Right lobe of liver (tissue), 6 donors: ENCODE measurements around the gene MFSD12. TPM values are rescaled to one million over a fixed set of nuclear protein-coding genes. Genes with fewer than 3 reads are reported as not detected.
"Not testable (repeated sequence)": the region's sequence is repeated elsewhere in the genome, so short reads cannot be mapped to it uniquely, and the experiment has no call there.

ENCODE experiments used
- ATAC-seq, 4 donors: fragments of 200-7000 bp; cut with Tn5 transposase; one replicate each; pipeline ENCODE4 v1.9.1; 2020; ENCODE audit warnings: mild to moderate bottlenecking in 4 of 4, moderate library complexity in 4 of 4
- DNase-seq, 3 donors: peaks; one replicate each; pipeline ENCODE4 v3.0.0-alpha.2; 2020
- H3K27ac ChIP-seq, 3 donors: fragments of 200-600 bp; one replicate each; pipeline ENCODE4 v1.8.0; 2022
- H3K27me3 ChIP-seq, 2 donors: fragments of 200-600 bp; one replicate each; pipeline ENCODE4 v1.8.0; 2022
- H3K36me3 ChIP-seq, 4 donors: fragments of 200-600 bp; sonication (generic) in 1 of 4; one replicate each; pipeline versions ENCODE4 v1.5.1 to v1.8.0; 2017 to 2022; ENCODE audit warnings: control low read depth in 1 of 4
- H3K4me1 ChIP-seq, 4 donors: fragments of 200-600 bp; sonication (generic) in 1 of 4; one replicate each; pipeline versions ENCODE4 v1.5.1 to v1.8.0; 2017 to 2022; ENCODE audit warnings: control low read depth in 1 of 4
- H3K4me3 ChIP-seq, 3 donors: fragments of 200-600 bp; one replicate each; pipeline ENCODE4 v1.8.0; 2022
- H3K9me3 ChIP-seq, 4 donors: fragments of 200-600 bp; sonication (generic) in 1 of 4; one replicate each; pipeline versions ENCODE4 v1.5.1 to v1.8.0; 2017 to 2022; ENCODE audit warnings: control low read depth in 1 of 4
- POLR2A ChIP-seq: fragments of 450-650 bp; IDR thresholded peaks from one replicate; pipeline ENCODE4 v1.6.1; 2017; ENCODE audit warnings: antibody characterized with exemption, mild to moderate bottlenecking
- WGBS: methylation state at CpG from one replicate; pipeline ENCODE4 v1.1.6; 2018; ENCODE audit warnings: low coverage, low lambda C conversion rate; ENCODE audit not compliant: insufficient coverage; ENCODE audit errors: missing lambda C conversion rate; 5-methylcytosine and 5-hydroxymethylcytosine counted together
- intact Hi-C, 2 donors: fragments of 100-400 bp; cut with DNase I; formaldehyde crosslinking; loops; one replicate each; pipeline versions ENCODE4 v1.11.2 to v1.14.1; 2022
- total RNA-seq, 6 experiments: library from RNA; depleted of rRNA in 2 of 6; stranded (reverse); fragments of >200 nt in 2 of 6; fragmentation: NEBNext Ultra II Directional in 3 of 6; extraction: Animal tissue kit (Norgen Biotek cat#: 25700) in 3 of 6; gene quantifications; one replicate each; pipeline versions ENCODE4 v1.1.0 to v1.2.4, GENCODE V29; 2016 to 2023
- TF ChIP-seq, protein P1 (sequence below), 4 donors: fragments of 200-600 bp in 3 of 4; fragments of 450-650 bp in 1 of 4; IDR thresholded peaks; one replicate each; pipeline versions ENCODE4 v1.5.1 to v1.8.0; 2016 to 2022; ENCODE audit warnings: antibody characterized with exemption in 4 of 4, mild to moderate bottlenecking in 2 of 4
- donor health status: DM: no; HTN: yes; CAD: no.
- donor health status: DM: no; HTN: no; CAD: no.
- donor health status: DM: no; HTN: no; CAD: no.
- donor health status: DM: no; HTN: yes; CAD: no.
- donor health status: DM: no; HTN: yes; CAD: no.

Gene MFSD12
- total RNA-seq, 6 experiments from 2014 or later: 23.8 to 114 (median 31.5) TPM

GRCh38 chr19:3586707-3587346 lies 29.4 kb upstream of the MFSD12 start:
- intact Hi-C loops: no loop called here
- ATAC-seq: peak in 3 of 4 donors; percentile 13 to 35 (median 16)

DNA sequence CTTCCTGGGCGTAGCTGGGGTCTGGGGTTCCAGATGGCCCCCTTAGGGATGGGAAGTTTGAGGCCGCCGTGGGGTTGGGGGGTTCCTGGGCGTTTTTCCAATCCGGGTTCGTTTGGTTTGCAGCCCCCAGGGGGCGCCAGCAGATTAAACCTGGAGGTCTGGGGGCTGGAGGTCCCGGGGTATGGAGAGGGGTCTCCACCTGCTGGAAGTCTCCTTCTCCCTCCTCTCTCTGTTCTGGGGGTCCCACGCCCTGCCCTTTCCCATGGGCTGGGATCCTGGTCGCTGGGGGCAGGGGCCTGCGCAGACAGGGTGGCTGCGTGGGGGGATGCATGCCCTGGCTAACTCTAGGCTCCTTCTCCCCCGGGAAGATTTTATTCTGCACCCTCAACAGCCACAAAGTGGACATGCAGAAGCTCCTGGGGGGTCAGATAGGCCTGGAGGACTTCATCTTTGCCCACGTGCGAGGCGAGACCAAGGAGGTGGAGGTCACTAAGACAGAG lies 28.8 kb upstream of the MFSD12 start:
- intact Hi-C loops: no loop called here
- DNase-seq (no peak), ATAC-seq (peak in 3 of 4 donors; percentile 16 to 50 (median 34))

More at GRCh38 chr19:3586707-3587346, 29.4 kb upstream of the MFSD12 start:
- TF ChIP-seq, protein P1, sequence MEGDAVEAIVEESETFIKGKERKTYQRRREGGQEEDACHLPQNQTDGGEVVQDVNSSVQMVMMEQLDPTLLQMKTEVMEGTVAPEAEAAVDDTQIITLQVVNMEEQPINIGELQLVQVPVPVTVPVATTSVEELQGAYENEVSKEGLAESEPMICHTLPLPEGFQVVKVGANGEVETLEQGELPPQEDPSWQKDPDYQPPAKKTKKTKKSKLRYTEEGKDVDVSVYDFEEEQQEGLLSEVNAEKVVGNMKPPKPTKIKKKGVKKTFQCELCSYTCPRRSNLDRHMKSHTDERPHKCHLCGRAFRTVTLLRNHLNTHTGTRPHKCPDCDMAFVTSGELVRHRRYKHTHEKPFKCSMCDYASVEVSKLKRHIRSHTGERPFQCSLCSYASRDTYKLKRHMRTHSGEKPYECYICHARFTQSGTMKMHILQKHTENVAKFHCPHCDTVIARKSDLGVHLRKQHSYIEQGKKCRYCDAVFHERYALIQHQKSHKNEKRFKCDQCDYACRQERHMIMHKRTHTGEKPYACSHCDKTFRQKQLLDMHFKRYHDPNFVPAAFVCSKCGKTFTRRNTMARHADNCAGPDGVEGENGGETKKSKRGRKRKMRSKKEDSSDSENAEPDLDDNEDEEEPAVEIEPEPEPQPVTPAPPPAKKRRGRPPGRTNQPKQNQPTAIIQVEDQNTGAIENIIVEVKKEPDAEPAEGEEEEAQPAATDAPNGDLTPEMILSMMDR (IDR thresholded peaks at IDR 0.05): no peak
- TF ChIP-seq POLR2A: no peak
- Histone ChIP-seq H3K27me3 (no peaks in the 10 kb centered on the region), H3K27ac (no peak overlapping the region), H3K4me1 (peaks cover 0 to under 1% (median 0%) of the 10 kb centered on the region in 4 donors), H3K9me3 (no peaks in the 10 kb centered on the region), H3K4me3 (no peak overlapping the region), H3K36me3 (no peaks in the 10 kb centered on the region)
- no peak for DNase-seq
- WGBS: 49% methylated on average over 4 of the region's 31 CpGs

GRCh38 chr19:3585301-3586126 lies 28.1 kb upstream of the MFSD12 start, which contains the start of gene GIPC3:
TSS of gene GIPC3 (plus strand) at chr19:3585478. CDS start at chr19:3585598, 120 bp downstream.
- Histone ChIP-seq H3K9me3 (no peaks in the 10 kb centered on the region), H3K27me3 (no peaks in the 10 kb centered on the region), H3K36me3 (no peaks in the 10 kb centered on the region), H3K4me3 (peak within 1 kb of the TSS; percentile 12 to 28 (median 26)), H3K4me1 (no peaks in the 10 kb centered on the region), H3K27ac (no peak within 1 kb of the TSS)
- peak in 3 of 4 donors; percentile 16 to 27 (median 20) for ATAC-seq
- TF ChIP-seq, protein P1 (IDR thresholded peaks at IDR 0.05): no peak
- TF ChIP-seq POLR2A: no peak
- intact Hi-C loops: no loop called here
- WGBS: under 1% methylated on average over 17 of the region's 84 CpGs
- no peak for DNase-seq

More for the DNA sequence above, 28.8 kb upstream of the MFSD12 start:
- Histone ChIP-seq H3K27me3 (no peaks in the 10 kb centered on the region), H3K4me3 (peak overlapping the region; percentile 7 to 28 (median 26)), H3K9me3 (no peaks in the 10 kb centered on the region), H3K36me3 (no peaks in the 10 kb centered on the region), H3K27ac (no peak overlapping the region), H3K4me1 (no peaks in the 10 kb centered on the region)
- WGBS: 8% methylated on average over 5 of the region's 16 CpGs
- no peak for TF ChIP-seq POLR2A
- TF ChIP-seq, protein P1 (IDR thresholded peaks at IDR 0.05): peak; percentile 31 to 34 (median 33)

DNA sequence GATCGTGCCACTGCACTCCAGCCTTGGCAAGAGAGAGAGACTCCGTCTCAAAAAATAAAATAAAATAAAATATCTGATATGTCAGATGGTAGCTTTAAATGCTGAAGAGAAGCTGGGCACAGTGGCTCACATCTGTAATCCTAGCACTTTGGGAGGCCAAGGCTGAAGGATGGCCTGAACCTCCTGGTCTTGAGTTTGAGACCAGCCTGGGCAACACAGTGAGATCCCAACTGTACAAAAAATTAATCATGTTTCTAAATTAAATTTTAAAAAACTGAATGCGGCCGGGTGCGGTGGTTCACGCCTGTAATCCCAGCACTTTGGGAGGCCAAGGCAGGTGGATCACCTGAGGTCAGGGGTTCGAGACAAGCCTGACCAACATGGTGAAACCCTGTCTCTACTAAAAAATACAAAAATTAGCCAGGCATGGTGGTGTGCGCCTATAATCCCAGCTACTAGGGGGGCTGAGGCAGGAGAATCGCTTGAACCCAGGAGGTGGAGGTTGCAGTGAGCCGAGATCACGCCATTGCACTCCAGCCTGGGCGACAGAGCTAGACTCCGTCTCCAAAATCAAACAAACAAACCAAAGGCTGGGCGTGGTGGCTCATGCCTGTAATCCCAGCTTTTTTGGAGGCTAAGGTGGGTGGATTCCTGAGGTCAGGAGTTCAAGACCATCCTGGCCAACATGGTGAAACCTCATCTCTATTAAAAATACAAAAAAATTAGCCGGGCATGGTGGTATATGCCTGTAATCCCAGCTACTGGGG lies 26.8 kb upstream of the MFSD12 start:
- H3K36me3 ChIP-seq, H3K27me3 ChIP-seq, H3K27ac ChIP-seq, DNase-seq, H3K4me1 ChIP-seq, H3K9me3 ChIP-seq, intact Hi-C loops, ATAC-seq, H3K4me3 ChIP-seq: not testable (repeated sequence)
- 86% methylated on average over 14 of the region's 15 CpGs for WGBS

GRCh38 chr19:3581792-3582191 lies 24.4 kb upstream of the MFSD12 start:
- DNase-seq, intact Hi-C loops, H3K27ac ChIP-seq, H3K27me3 ChIP-seq, H3K4me3 ChIP-seq, H3K4me1 ChIP-seq, H3K9me3 ChIP-seq, H3K36me3 ChIP-seq, ATAC-seq: not testable (repeated sequence)
- no CpG with 5 or more reads among the region's 4 CpGs for WGBS
